SJCRH30 (cell line): Measurements from ENCODE around the gene LLGL2. TPM values are rescaled to one million over a fixed set of nuclear protein-coding genes. Genes with fewer than 3 reads are reported as not detected.
A peak's percentile ranks its signal among the peaks of the same experiment; 100 is the strongest.
"Not testable (repeated sequence)": the region's sequence is repeated elsewhere in the genome, so short reads cannot be mapped to it uniquely, and the experiment has no call there.

Source experiments
- DNase-seq, 2 experiments: peaks; one replicate each; pipeline ENCODE4 v3.0.0-alpha.2; 2015 to 2020
- H3K27ac ChIP-seq: fragments of 250-450 bp; sonication (Bioruptor Pico); 2 replicates; pipeline ENCODE4 v1.5.1; 2020; ENCODE audit warnings: mild to moderate bottlenecking, moderate library complexity
- H3K27me3 ChIP-seq: fragments of 250-450 bp; sonication (Bioruptor Pico); 2 replicates; pipeline ENCODE4 v1.5.1; 2020; ENCODE audit warnings: mild to moderate bottlenecking, moderate library complexity
- H3K36me3 ChIP-seq: fragments of 250-450 bp; sonication (Bioruptor Pico); 2 replicates; pipeline ENCODE4 v1.5.1; 2020; ENCODE audit warnings: mild to moderate bottlenecking, moderate library complexity
- H3K4me1 ChIP-seq: fragments of 250-450 bp; sonication (Bioruptor Pico); 2 replicates; pipeline ENCODE4 v1.5.1; 2020; ENCODE audit warnings: mild to moderate bottlenecking, moderate library complexity
- H3K4me3 ChIP-seq: fragments of 250-450 bp; sonication (Bioruptor Pico); 2 replicates; pipeline ENCODE4 v1.5.1; 2020; ENCODE audit warnings: mild to moderate bottlenecking, moderate library complexity
- H3K9me3 ChIP-seq: fragments of 250-450 bp; sonication (Bioruptor Pico); replicated peaks from 2 replicates; pipeline ENCODE4 v1.5.1; 2020; ENCODE audit warnings: mild to moderate bottlenecking, moderate library complexity
- total RNA-seq: library from RNA; depleted of rRNA; stranded (reverse); fragments of >200 nt; shearing (Covaris generic); gene quantifications from 2 replicates; pipeline ENCODE4 v1.2.3, GENCODE V29; 2014

The LLGL2 gene
- total RNA-seq, 1 experiment from 2014 or later: not detected

- no peaks in the 10 kb centered on the region for H3K36me3 ChIP-seq
- DNase-seq: no peak
- H3K9me3 ChIP-seq: no peaks in the 10 kb centered on the region
- no peak overlapping the region for H3K27ac ChIP-seq
- no peak overlapping the region for H3K4me3 ChIP-seq
- peaks cover 34% of the 10 kb centered on the region; the same call in 1 of the 2 replicates for H3K27me3 ChIP-seq
- H3K4me1 ChIP-seq: no peaks in the 10 kb centered on the region
These were observed 41.3 kb downstream of the LLGL2 start for GRCh38 chr17:75566834-75567233.

- DNase-seq: no peak
- Histone ChIP-seq H3K4me3 (no peak overlapping the region), H3K27ac (no peak overlapping the region), H3K27me3 (peaks cover 25% of the 10 kb centered on the region; the same call in 1 of the 2 replicates), H3K4me1 (no peaks in the 10 kb centered on the region), H3K36me3 (no peaks in the 10 kb centered on the region), H3K9me3 (no peaks in the 10 kb centered on the region)
These were observed 43.1 kb downstream of the LLGL2 start for GRCh38 chr17:75568412-75569255.

GRCh38 chr17:75570034-75570676 lies 44.7 kb downstream of the LLGL2 start:
- Histone ChIP-seq H3K4me1 (no peaks in the 10 kb centered on the region), H3K4me3 (no peak overlapping the region), H3K27me3 (peaks cover 26% of the 10 kb centered on the region), H3K9me3 (no peaks in the 10 kb centered on the region), H3K27ac (no peak overlapping the region), H3K36me3 (no peaks in the 10 kb centered on the region)
- DNase-seq: no peak

DNA sequence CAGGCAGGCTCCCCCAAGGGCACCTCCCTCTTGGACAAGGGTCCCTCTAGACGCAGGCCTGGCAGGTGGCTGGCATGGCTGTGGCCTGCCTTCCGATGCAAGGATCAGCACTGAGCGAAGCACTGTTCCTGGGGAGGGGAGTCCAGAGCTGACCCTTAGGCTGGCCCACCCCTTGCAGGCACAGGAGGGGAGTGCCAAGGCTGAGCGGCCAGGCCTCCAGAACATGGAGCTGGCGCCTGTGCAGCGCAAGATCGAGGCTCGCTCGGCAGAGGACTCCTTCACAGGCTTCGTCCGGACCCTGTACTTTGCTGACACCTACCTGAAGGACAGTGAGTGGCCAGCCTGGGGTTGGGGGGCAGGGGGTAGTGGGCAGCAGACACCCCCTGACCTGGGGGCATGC lies 45.3 kb downstream of the LLGL2 start:
- no peaks in the 10 kb centered on the region for H3K4me1 ChIP-seq
- no peaks in the 10 kb centered on the region for H3K9me3 ChIP-seq
- no peak for DNase-seq
- no peak overlapping the region for H3K4me3 ChIP-seq
- no peaks in the 10 kb centered on the region for H3K36me3 ChIP-seq
- H3K27ac ChIP-seq: no peak overlapping the region
- peaks cover 24% of the 10 kb centered on the region for H3K27me3 ChIP-seq

- Histone ChIP-seq H3K36me3 (no peaks in the 10 kb centered on the region), H3K27ac (no peak overlapping the region), H3K4me3 (no peak overlapping the region), H3K27me3 (peaks cover 21% of the 10 kb centered on the region), H3K9me3 (no peaks in the 10 kb centered on the region), H3K4me1 (no peaks in the 10 kb centered on the region)
- peak; percentile 53 to 62 for DNase-seq
These were observed 45.8 kb downstream of the LLGL2 start for GRCh38 chr17:75571197-75571884.

GRCh38 chr17:75571885-75572215 lies 46.4 kb downstream of the LLGL2 start:
- Histone ChIP-seq H3K9me3 (no peaks in the 10 kb centered on the region), H3K4me3 (no peak overlapping the region), H3K27ac (no peak overlapping the region), H3K27me3 (peaks cover 17% of the 10 kb centered on the region), H3K4me1 (no peaks in the 10 kb centered on the region), H3K36me3 (no peaks in the 10 kb centered on the region)
- DNase-seq: no peak

GRCh38 chr17:75572713-75573539 lies 47.4 kb downstream of the LLGL2 start:
- no peak for DNase-seq
- Histone ChIP-seq H3K27ac (no peak overlapping the region), H3K27me3 (peaks cover 17% of the 10 kb centered on the region), H3K4me3 (no peak overlapping the region), H3K9me3 (no peaks in the 10 kb centered on the region), H3K4me1 (no peaks in the 10 kb centered on the region), H3K36me3 (no peaks in the 10 kb centered on the region)

DNA sequence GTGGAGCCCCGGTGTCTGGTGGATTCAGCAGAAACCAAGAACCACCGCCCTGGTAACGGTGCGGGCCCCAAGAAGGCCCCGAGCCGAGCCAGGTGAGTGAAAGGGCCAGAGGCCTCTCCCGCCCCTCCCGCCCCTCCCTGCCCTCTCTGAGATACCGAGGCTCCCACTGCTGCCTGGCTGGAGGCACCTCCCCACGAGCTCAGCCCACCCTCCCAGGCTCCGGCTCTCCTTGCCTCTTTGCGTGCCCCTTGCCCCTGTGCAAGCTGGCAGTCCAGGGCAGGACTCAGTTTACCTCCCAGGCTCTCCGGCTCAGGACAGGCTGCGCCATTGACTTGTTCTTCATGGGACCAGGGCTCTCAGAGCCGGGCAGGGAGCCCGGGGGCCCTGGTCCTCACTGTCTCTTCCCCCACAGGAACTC lies 48.1 kb downstream of the LLGL2 start:
- Histone ChIP-seq H3K36me3 (no peaks in the 10 kb centered on the region), H3K27me3 (peaks cover 17% of the 10 kb centered on the region)

DNA sequence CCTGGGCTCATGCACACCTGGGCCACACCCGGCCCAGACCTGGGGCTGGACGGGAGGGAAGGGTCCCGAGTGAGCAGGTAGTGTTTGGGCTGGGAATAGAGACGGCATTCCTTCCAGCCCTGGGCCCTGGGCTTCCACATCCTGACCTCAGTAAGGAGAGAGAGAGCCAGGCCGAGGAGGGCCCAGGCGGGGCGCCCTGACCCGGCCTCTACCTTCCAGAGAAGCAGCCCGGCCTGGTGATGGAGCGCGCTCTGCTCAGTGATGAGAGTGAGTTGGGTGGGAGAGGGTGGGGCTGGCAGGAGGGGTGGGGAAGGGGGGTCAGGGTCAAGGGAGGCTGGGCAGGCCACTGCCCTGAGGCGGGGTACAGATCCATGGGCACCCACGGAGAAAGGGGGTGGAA lies 48.5 kb downstream of the LLGL2 start:
- no peaks in the 10 kb centered on the region for H3K9me3 ChIP-seq
- peaks cover 17% of the 10 kb centered on the region for H3K27me3 ChIP-seq
- DNase-seq: no peak
- H3K27ac ChIP-seq: no peak overlapping the region
- H3K36me3 ChIP-seq: no peaks in the 10 kb centered on the region
- H3K4me3 ChIP-seq: no peak overlapping the region
- H3K4me1 ChIP-seq: no peaks in the 10 kb centered on the region

More for the DNA sequence above, 48.1 kb downstream of the LLGL2 start:
- no peak overlapping the region for H3K27ac ChIP-seq
- H3K4me3 ChIP-seq: no peak overlapping the region
- H3K9me3 ChIP-seq: no peaks in the 10 kb centered on the region
- H3K4me1 ChIP-seq: no peaks in the 10 kb centered on the region
- DNase-seq: no peak

DNA sequence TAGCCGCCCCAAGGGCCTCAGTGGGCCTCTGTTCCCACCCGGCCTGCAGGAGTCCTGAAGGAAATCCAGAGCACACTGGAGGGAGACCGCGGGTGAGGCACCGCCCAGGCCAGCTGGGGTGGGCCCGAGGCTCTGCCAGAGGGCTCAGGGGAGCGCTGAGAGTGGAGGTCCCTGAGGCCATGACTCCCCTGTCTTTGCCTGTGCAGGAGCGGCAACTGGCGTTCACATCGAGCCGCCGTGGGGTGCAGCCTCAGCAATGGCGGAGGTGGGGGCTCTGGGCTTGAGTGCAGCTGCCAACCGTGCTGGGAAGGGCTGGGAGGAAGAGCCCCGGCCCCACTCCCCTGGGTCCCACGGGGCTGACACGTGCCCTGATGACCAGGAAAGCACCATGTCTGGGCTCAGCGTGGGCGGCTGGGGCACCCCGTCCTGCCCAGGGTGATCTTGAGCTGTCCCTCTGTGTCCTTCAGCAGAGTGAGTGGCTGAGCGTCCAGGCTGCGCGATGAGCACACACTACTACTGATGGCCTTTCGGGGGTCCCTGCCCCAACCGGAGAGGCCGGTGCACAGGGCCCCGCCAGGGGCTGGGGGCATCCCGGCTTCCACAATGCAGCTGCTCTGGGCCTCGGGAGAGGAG lies 49.0 kb downstream of the LLGL2 start:
- no peak for DNase-seq
- no peak overlapping the region for H3K27ac ChIP-seq
- H3K36me3 ChIP-seq: no peaks in the 10 kb centered on the region
- H3K4me1 ChIP-seq: no peaks in the 10 kb centered on the region
- H3K9me3 ChIP-seq: no peaks in the 10 kb centered on the region
- peaks cover 17% of the 10 kb centered on the region for H3K27me3 ChIP-seq
- no peak overlapping the region for H3K4me3 ChIP-seq

DNA sequence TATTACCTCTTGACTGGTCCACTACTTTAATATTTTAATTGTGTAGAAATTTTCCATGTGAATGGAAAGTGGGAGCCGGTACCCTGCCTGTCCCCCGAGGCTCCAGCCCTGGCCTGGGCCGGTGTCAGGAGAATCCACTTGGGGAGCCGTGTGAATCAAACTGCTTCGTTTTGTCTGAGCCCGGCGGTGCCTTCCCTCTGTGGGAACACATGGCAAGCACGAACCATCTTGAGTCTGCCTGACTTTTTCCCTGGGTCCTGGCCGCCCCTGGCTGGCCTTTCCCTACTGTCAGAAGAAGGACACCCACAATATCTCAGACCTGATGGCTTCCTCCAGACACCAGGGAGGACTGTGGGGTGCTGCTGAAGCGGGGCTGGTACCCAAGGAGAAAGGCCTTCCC lies 49.7 kb downstream of the LLGL2 start:
- Histone ChIP-seq H3K4me3 (no peak overlapping the region), H3K4me1 (no peaks in the 10 kb centered on the region), H3K9me3 (no peaks in the 10 kb centered on the region), H3K27ac (no peak overlapping the region), H3K27me3 (peaks cover 17% of the 10 kb centered on the region), H3K36me3 (no peaks in the 10 kb centered on the region)
- no peak for DNase-seq

GRCh38 chr17:75575728-75576127 lies 50.2 kb downstream of the LLGL2 start:
- peaks cover 17% of the 10 kb centered on the region for H3K27me3 ChIP-seq
- no peak for DNase-seq
- no peaks in the 10 kb centered on the region for H3K4me1 ChIP-seq
- H3K9me3 ChIP-seq: no peaks in the 10 kb centered on the region; the same call in 1 of the 2 replicates
- H3K27ac ChIP-seq: no peak overlapping the region
- H3K4me3 ChIP-seq: no peak overlapping the region
- H3K36me3 ChIP-seq: no peaks in the 10 kb centered on the region

DNA sequence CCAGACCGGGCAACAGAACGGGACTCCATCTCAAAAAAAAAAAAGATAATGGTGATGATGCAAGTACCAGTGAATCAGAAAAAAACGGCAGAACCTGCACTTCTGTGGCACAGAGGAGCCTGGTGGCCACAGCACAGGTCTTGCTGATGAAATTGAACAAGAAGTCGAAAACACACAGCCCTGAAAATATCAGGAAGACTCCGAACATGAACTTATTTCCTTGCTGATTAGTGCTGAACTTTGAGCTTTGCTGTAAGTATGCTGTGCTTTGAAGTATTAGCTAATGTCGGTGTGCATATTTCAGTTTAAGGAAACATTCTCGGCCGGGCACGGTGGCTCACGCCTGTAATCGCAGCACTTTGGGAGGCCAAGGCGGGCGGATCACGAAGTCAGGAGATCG lies 51.2 kb downstream of the LLGL2 start:
- Histone ChIP-seq H3K36me3 (no peaks in the 10 kb centered on the region), H3K27me3 (peaks cover 17% of the 10 kb centered on the region), H3K4me1 (no peaks in the 10 kb centered on the region), H3K4me3 (no peak overlapping the region), H3K27ac (no peak overlapping the region), H3K9me3 (no peaks in the 10 kb centered on the region; the same call in 1 of the 2 replicates)
- no peak for DNase-seq

- H3K27me3 ChIP-seq, H3K4me1 ChIP-seq, DNase-seq, H3K9me3 ChIP-seq, H3K4me3 ChIP-seq, H3K27ac ChIP-seq, H3K36me3 ChIP-seq: not testable (repeated sequence)
These were observed 55.7 kb downstream of the LLGL2 start for GRCh38 chr17:75581121-75581725.
